ENCODE results near the gene CDC42EP5. TPM values are rescaled to one million over a fixed set of nuclear protein-coding genes. Genes with fewer than 3 reads are reported as not detected.
"Not testable (repeated sequence)": the region's sequence is repeated elsewhere in the genome, so short reads cannot be mapped to it uniquely, and the experiment has no call there.

Gene CDC42EP5
- total RNA-seq, 1 experiment from 2014 or later, result 9.5 TPM

- peak; percentile 100 for DNase-seq (ENCODE audit: low read depth)
These were observed 24.1 kb downstream of the CDC42EP5 start, which contains the start of gene LENG8 for GRCh38 chr19:54448774-54449700. Gene LENG8, plus strand, starts transcription at chr19:54449199. Its CDS starts 2,146 bp downstream, at chr19:54451345.

GRCh38 chr19:54448040-54448773 is 24.9 kb downstream of the CDC42EP5 start:
- peak; percentile 65 for DNase-seq (ENCODE audit: low read depth)

- DNase-seq (ENCODE audit: low read depth), result not testable (repeated sequence)
These were observed 26.7 kb downstream of the CDC42EP5 start for GRCh38 chr19:54446349-54446748.

GRCh38 chr19:54444737-54445136 is 28.4 kb downstream of the CDC42EP5 start:
- no peak for DNase-seq (ENCODE audit: low read depth)

- DNase-seq (ENCODE audit: low read depth), result no peak
These were observed 32.5 kb downstream of the CDC42EP5 start for GRCh38 chr19:54440641-54441040.

GRCh38 chr19:54439174-54439851 is 33.8 kb downstream of the CDC42EP5 start:
- no peak for DNase-seq (ENCODE audit: low read depth)

GRCh38 chr19:54436628-54437252 is 36.4 kb downstream of the CDC42EP5 start:
- DNase-seq (ENCODE audit: low read depth), result no peak

- DNase-seq (ENCODE audit: low read depth), result no peak
These were observed 37.0 kb downstream of the CDC42EP5 start for GRCh38 chr19:54436031-54436523.

GRCh38 chr19:54435551-54436016 is 37.5 kb downstream of the CDC42EP5 start:
- DNase-seq (ENCODE audit: low read depth), result no peak

GRCh38 chr19:54434873-54435214 is 38.3 kb downstream of the CDC42EP5 start:
- no peak for DNase-seq (ENCODE audit: low read depth)

- DNase-seq (ENCODE audit: low read depth), result no peak
These were observed 38.8 kb downstream of the CDC42EP5 start for GRCh38 chr19:54434112-54434872.

GRCh38 chr19:54433697-54434096 is 39.4 kb downstream of the CDC42EP5 start:
- DNase-seq (ENCODE audit: low read depth), result no peak

GRCh38 chr19:54432144-54432738 is 40.9 kb downstream of the CDC42EP5 start:
- no peak for DNase-seq (ENCODE audit: low read depth)

- DNase-seq (ENCODE audit: low read depth), result peak; percentile 76
These were observed 41.7 kb downstream of the CDC42EP5 start for GRCh38 chr19:54431255-54431838.

GRCh38 chr19:54430306-54431254 is 42.5 kb downstream of the CDC42EP5 start:
- peak; percentile 66 for DNase-seq (ENCODE audit: low read depth)

- no peak for DNase-seq (ENCODE audit: low read depth)
These were observed 43.4 kb downstream of the CDC42EP5 start for GRCh38 chr19:54429545-54430227.

GRCh38 chr19:54429176-54429495 is 44.0 kb downstream of the CDC42EP5 start:
- DNase-seq (ENCODE audit: low read depth), result no peak

Measured in Daoy (cell line).